Fibroblast of skin of right biceps (primary cell): ENCODE data around the gene DDIAS.
"Not testable (repeated sequence)": the region's sequence is repeated elsewhere in the genome, so short reads cannot be mapped to it uniquely, and the experiment has no call there.

Experiments
- DNase-seq: peaks from one replicate; pipeline ENCODE4 v3.0.0-alpha.2; 2013

The DDIAS gene

GRCh38 chr11:82929121-82929520 lies 27.6 kb downstream of the DDIAS start:
- no peak for DNase-seq

- DNase-seq: no peak
Observed at GRCh38 chr11:82930229-82930628, 28.7 kb downstream of the DDIAS start.

DNA sequence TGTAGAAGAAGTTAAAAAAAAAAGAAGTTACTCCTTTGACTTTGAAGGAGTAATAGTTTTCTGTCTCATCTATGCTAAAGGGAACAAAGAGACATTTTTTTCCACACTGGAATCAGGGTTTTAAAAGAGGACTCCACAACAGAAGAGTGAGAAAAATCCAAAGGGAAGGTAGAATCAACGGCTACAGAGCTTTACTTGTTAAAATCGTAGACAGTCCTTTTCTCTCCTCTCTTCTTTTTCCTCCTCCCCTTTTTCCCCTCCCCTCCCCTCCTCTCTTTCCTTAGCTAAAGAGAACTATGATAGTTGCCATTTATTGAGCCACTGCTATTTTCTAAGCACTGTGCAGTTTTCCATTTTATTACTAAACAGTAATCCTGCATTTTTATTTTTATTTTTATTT lies 29.2 kb downstream of the DDIAS start:
- DNase-seq: no peak

DNA sequence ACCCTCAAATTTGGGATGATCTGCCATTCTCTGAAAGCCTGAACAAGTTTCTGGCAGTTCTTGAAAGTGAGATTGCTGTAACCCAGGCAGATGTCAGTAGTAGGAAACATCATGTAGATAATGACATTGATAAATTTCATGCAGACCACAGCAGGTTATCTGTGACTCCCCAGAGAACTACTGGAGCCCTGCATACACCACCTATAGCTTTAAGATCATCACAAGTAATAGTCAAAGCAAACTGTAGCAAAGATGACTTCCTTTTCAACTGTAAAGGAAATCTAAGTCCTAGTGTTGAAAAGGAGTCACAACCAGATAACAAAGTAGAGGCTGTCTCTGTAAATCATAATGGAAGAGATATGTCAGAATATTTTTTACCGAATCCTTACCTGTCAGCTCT lies 31.0 kb downstream of the DDIAS start:
- no peak for DNase-seq

DNA sequence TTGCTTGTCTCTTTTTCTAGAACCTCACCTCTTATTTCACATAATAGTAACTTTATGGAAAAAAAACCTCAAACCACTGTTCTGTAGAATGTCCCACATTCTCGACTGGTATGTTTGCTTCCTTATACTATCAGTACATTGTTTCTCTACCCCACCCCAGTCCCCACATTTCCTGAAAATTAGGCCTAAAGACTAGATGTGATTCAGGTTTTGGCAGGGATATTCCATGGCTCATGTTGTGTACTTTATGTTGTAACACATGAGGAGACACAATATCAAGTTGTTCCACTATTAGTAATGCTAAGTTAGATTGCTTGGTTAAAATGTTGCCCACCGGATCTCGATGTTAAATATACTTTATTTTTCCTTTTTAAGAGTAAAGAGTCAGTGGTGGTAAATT lies 34.7 kb downstream of the DDIAS start:
- peak; percentile 30 for DNase-seq

GRCh38 chr11:82937554-82937953 lies 36.0 kb downstream of the DDIAS start:
- no peak for DNase-seq

DNA sequence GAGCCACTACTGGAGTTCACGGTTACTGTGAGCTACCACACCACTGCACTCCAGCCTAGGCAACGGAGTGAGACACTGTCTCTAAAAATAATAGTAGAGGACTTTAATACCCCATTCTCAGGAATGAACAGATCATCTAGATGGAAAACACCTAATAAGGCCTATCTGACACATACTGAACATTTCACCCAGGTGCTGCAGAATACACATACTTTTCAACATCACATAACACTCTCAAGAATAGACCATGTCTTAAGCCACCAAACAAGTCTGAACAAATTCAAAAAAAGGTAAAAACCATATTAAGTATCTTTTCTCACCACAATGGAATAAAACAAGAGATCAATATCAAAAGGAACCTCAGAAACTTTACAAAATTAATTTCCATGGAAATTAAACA lies 37.9 kb downstream of the DDIAS start:
- no peak for DNase-seq

DNA sequence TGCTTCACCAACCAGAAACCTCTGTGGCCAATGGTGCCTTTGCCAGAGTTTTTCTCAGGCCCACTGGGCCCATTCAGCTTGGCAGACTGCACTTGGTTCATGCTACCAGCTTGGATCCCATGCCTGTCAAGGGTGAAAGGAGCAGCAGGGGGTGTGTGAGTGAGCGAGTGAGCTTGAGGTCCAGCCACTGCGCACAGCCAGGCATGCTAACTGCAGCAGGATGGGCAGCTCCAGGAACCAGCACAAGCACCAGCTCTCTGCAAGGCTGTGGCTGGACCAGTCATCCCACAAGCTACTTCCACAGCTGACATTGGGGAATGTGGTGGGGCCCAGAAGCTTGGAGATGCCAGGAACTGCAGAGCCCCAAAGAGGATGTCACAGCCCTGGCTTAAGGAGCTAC lies 40.8 kb downstream of the DDIAS start:
- no peak for DNase-seq

- DNase-seq: not testable (repeated sequence)
Observed at GRCh38 chr11:82943430-82943829, 41.9 kb downstream of the DDIAS start.

DNA sequence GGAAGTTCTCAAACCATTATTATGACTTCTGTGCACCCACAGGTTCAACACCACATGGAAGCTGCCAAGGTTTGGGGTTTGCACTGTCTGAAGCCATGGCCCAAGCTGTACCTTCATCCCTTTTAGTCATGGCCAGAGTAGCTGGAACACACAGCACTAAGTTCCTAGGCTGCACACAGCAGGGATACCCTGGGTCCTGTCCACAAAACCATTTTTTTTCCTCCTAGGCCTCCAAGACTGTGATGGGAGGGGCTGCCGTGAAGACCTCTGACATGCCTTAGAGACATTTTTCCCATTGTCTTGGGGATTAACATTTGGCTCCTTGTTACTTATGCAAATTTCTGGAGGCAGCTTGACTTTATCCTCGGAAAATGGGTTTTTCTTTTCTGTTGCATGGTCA lies 42.7 kb downstream of the DDIAS start:
- DNase-seq: no peak

- not testable (repeated sequence) for DNase-seq
Observed at GRCh38 chr11:82945041-82945440, 43.5 kb downstream of the DDIAS start.

DNA sequence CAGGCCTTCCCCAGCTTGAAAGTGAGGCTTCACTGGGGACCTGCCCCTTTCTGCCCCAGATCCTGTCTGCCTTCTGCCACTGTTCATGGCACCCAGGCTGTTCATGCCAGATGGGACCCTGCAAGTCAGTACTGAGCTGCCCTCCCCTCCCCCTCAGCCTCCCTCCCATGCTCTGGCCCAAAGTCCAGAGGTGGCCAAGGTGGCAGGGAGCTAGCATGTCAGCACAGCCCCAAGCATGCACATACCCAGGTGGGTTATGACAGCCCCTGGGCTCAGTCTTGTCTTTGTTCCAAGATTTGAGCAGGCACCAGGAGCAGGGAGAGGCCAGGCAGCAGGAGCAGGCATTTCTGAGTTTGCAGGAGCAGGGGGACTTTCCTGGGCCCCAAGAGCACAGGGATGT lies 44.1 kb downstream of the DDIAS start:
- DNase-seq: no peak

DNA sequence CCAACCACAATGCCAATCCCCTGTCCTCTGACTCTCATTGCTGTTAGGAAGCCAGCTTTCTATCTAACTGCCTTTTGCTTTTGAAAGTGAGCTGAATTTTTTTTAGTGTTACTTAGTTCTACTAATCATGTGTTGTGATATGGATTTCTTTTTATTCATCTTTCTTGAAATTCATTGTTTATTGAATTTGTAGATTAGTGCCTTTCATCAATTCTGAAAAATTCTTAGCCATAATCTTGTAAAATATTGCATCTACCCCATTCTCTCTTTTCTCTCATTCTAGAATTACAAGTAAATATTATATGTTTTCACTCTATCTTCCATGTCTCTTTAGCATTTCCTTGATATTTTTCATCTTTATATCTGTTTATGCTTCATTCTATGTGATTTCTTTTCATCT lies 47.8 kb downstream of the DDIAS start:
- no peak for DNase-seq

DNA sequence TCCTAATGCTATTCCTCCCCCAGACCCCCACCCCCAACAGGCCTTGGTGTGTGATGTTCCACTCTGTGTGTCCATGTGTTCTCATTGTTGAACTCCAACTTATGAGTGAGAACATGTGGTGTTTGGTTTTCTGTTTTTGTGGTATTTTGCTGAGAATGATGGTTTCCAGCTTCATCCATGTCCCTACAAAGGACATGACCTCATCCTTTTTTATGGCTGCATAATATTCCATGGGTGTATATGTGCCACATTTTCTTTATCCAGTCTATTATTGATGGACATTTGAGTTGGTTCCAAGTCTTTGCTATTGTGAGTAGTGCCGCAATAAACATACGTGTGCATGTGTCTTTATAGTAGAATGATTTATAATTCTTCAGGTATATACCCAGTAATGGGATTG lies 49.0 kb downstream of the DDIAS start:
- not testable (repeated sequence) for DNase-seq

- not testable (repeated sequence) for DNase-seq
Observed at GRCh38 chr11:82955736-82956453, 54.4 kb downstream of the DDIAS start.

DNA sequence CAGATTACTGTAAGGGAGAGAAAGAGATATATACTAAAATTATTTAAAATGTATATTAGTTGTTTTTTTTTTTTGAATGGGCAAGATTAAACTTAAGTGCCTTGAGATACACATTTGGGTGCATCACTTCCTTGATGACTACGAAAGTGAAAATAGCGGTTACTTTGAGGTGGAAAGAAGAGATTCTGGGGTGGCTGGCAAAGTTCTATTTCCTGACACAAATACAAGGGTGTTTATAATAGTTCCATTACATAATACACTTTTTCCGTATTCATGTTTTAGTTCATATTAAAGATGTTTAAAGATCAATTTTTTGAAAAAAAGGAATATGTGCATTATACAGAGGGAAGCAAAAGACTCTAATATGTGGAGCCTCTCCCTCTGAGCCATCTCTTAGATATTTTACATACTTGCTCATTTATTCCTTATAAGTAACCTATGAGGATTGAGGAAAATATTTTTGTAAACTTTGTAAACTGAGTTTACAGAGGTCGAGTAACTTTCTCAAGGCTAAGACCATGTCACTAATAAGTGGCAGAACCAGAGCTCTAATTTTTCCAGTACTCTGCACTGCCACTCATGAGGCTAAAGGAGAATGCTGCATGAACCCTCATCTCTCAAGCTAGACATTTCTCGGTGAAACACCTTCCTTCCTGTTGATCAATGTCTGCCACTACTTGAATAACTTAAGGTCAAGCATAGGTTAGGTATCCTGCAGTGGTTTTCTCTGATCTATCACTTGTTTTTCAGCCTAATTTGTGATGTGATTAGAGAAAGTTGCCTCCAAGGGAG lies 58.6 kb downstream of the DDIAS start:
- no peak for DNase-seq

GRCh38 chr11:82960779-82961143 lies 59.2 kb downstream of the DDIAS start:
- DNase-seq: no peak

- not testable (repeated sequence) for DNase-seq
Observed at GRCh38 chr11:82962021-82962420, 60.5 kb downstream of the DDIAS start.

DNA sequence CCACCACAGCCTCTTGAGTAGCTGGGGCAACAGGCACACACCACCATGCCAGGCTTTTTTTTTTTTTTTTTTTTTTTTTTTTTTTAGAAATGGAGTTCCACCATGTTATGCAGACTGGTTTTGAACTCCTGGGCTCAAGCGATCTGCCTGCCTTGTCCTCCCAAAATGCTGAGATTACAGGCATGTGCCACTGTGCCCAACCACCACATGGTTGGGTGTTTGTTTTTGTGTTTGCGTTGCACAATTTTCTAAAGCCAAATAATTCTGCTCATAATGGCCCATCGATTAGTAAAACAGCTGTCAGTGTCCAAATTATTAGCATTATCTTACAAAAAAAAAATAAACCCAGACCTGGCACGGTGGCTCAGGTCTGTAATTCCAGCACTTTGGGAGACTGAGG lies 65.8 kb downstream of the DDIAS start:
- DNase-seq: no peak

DNA sequence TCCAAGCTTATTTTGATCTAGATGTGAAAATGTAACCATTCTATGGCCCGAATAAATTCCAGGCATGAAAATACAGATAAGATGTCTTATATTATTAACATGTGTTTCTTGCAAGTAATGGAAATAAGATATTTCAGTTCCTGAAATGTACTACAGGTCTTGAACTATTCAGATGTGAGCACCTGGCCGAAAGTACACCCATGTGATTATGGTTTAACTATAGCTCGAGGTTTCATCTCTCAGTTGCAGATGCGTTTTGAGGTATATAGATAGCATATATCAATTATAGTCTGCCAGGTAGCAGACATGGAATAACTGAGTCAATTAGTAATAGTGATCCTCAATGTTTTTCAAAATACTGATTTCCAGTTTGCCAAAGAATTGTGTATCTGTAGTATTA lies 68.3 kb downstream of the DDIAS start:
- DNase-seq: no peak

- not testable (repeated sequence) for DNase-seq
Observed at GRCh38 chr11:82970507-82971083, 69.1 kb downstream of the DDIAS start.

- DNase-seq: not testable (repeated sequence)
Observed at GRCh38 chr11:82971519-82971946, 70.0 kb downstream of the DDIAS start.

- DNase-seq: no peak
Observed at GRCh38 chr11:82972103-82972502, 70.6 kb downstream of the DDIAS start.

DNA sequence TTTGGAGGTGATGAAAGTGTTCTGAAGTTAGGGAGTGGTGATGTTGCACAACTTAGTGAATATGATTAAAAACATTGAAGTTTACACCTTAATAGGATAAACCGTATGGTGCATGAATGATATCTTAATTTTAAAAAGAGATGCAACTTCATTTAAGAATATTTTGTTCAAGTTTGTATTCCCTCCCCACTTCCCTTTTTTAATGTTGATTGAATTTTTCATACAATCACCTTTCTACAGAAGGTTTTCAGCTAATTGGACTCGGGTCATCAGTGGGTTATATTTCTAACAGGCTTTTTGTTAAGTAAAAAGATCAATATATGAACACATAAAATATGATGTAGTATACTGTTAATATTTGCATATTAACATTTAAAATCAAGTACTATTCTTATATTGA lies 72.6 kb downstream of the DDIAS start:
- no peak for DNase-seq
